Nasal cavity respiratory epithelium epithelial cell of viscerocranial mucosa (primary cell): Measurements from ENCODE around the gene RNF223. TPM values are rescaled to one million over a fixed set of nuclear protein-coding genes. Genes with fewer than 3 reads are reported as not detected.

ENCODE experiments used
- total RNA-seq: library from RNA; depleted of rRNA; stranded (reverse); fragments of >200 nt; gene quantifications from 2 replicates; pipeline ENCODE4 v1.2.3, GENCODE V29; 2014

RNF223 gene
- total RNA-seq, result 2.6 and 14.7 TPM in 2 replicates

GRCh38 chr1:1073743-1074587 is at the start of gene RNF223:
Gene RNF223, minus strand, starts transcription at chr1:1074306. Its CDS starts 1,740 bp downstream, at chr1:1072566.

GRCh38 chr1:1115786-1116700 is 41.9 kb upstream of the RNF223 start, which contains the start of gene C1orf159:
Gene C1orf159, minus strand, starts transcription at chr1:1116089. Its CDS starts 24,546 bp downstream, at chr1:1091543.

Other genes with a start within 250 kb of the RNF223 start
- under 0.01 TPM in 2 replicates for gene SAMD11, start 150.4 kb downstream of the RNF223 start, total RNA-seq
- gene NOC2L, start 115.0 kb downstream of the RNF223 start, total RNA-seq, result 110 and 135 TPM in 2 replicates
- 3.1 and 7.7 TPM in 2 replicates for gene KLHL17, start 113.7 kb downstream of the RNF223 start, total RNA-seq
- 4.4 and 6.2 TPM in 2 replicates for gene PLEKHN1, start 107.8 kb downstream of the RNF223 start, total RNA-seq
- gene PERM1, start 92.2 kb downstream of the RNF223 start, total RNA-seq, result 0.07 TPM in 1 of 2 replicates, not detected in the other
- gene HES4, start 74.2 kb downstream of the RNF223 start, total RNA-seq, result 34.5 and 46.5 TPM in 2 replicates
- gene ISG15, start 60.8 kb downstream of the RNF223 start, total RNA-seq, result 25.1 and 119 TPM in 2 replicates
- 157 and 485 TPM in 2 replicates for gene AGRN, start 54.2 kb downstream of the RNF223 start, total RNA-seq
- gene C1orf159, start 41.8 kb upstream of the RNF223 start, total RNA-seq, result 6.5 and 9.3 TPM in 2 replicates
- 0.28 TPM in 1 of 2 replicates, not detected in the other for gene TTLL10, start 99.6 kb upstream of the RNF223 start, total RNA-seq
- 0.34 and 1.5 TPM in 2 replicates for gene TNFRSF18, start 132.3 kb upstream of the RNF223 start, total RNA-seq
- gene TNFRSF4, start 139.8 kb upstream of the RNF223 start, total RNA-seq, result 0.14 TPM in 1 of 2 replicates, not detected in the other
- gene SDF4, start 157.7 kb upstream of the RNF223 start, total RNA-seq, result 76.9 and 124 TPM in 2 replicates
- gene B3GALT6, start 157.9 kb upstream of the RNF223 start, total RNA-seq, result 24.4 and 25.6 TPM in 2 replicates
- 0.93 and 1.4 TPM in 2 replicates for gene C1QTNF12, start 172.4 kb upstream of the RNF223 start, total RNA-seq
- 46.3 and 60.5 TPM in 2 replicates for gene UBE2J2, start 199.5 kb upstream of the RNF223 start, total RNA-seq
- 0.68 and 1.4 TPM in 2 replicates for gene SCNN1D, start 206.1 kb upstream of the RNF223 start, total RNA-seq
- gene ACAP3, start 233.6 kb upstream of the RNF223 start, total RNA-seq, result 17.4 and 57.2 TPM in 2 replicates
- gene PUSL1, start 234.3 kb upstream of the RNF223 start, total RNA-seq, result 16.9 and 25.6 TPM in 2 replicates